GM12864 (cell line): Measurements from ENCODE around the gene ZBTB43.
"Not testable (repeated sequence)": the region's sequence is repeated elsewhere in the genome, so short reads cannot be mapped to it uniquely, and the experiment has no call there.

Experiments
- DNase-seq: peaks from one replicate; pipeline ENCODE4 v3.0.0-alpha.2; 2011; ENCODE audit warnings: low read depth
- H3K4me3 ChIP-seq: 2 replicates; pipeline ENCODE4 v1.5.1; 2011; ENCODE audit warnings: mild to moderate bottlenecking, low read depth, low read length, control low read depth
- CTCF ChIP-seq: IDR thresholded peaks from 2 replicates; pipeline ENCODE4 v1.5.1; 2011; ENCODE audit warnings: low read depth, mild to moderate bottlenecking, moderate library complexity, low read length, control low read depth, inconsistent platforms; ENCODE audit errors: missing control alignments

ZBTB43 gene

GRCh38 chr9:126814091-126814490 lies 9.3 kb downstream of the ZBTB43 start:
- TF ChIP-seq CTCF: no peak
- H3K4me3 ChIP-seq: no peak overlapping the region
- no peak for DNase-seq

GRCh38 chr9:126817615-126818014 lies 12.8 kb downstream of the ZBTB43 start:
- not testable (repeated sequence) for DNase-seq, H3K4me3 ChIP-seq

GRCh38 chr9:126818482-126818881 lies 13.6 kb downstream of the ZBTB43 start:
- no peak for DNase-seq
- no peak for TF ChIP-seq CTCF
- no peak overlapping the region for H3K4me3 ChIP-seq

GRCh38 chr9:126819482-126819881 lies 14.6 kb downstream of the ZBTB43 start:
- no peak for TF ChIP-seq CTCF
- H3K4me3 ChIP-seq: no peak overlapping the region
- DNase-seq: no peak

GRCh38 chr9:126822278-126822677 lies 17.4 kb downstream of the ZBTB43 start:
- no peak for DNase-seq
- H3K4me3 ChIP-seq: no peak overlapping the region
- TF ChIP-seq CTCF: no peak

GRCh38 chr9:126822873-126823272 lies 18.0 kb downstream of the ZBTB43 start:
- DNase-seq: no peak
- no peak overlapping the region for H3K4me3 ChIP-seq
- no peak for TF ChIP-seq CTCF

- DNase-seq, H3K4me3 ChIP-seq: not testable (repeated sequence)
Measured at GRCh38 chr9:126824052-126824451, 19.2 kb downstream of the ZBTB43 start.

- TF ChIP-seq CTCF: no peak
- no peak for DNase-seq
- H3K4me3 ChIP-seq: no peak overlapping the region
Measured at GRCh38 chr9:126827227-126827626, 22.4 kb downstream of the ZBTB43 start.
